H9 (cell line): ENCODE results near the gene PDE2A. TPM values are rescaled to one million over a fixed set of nuclear protein-coding genes. Genes with fewer than 3 reads are reported as not detected.

Experiments
- DNase-seq: peaks from one replicate; pipeline ENCODE4 v3.0.0-alpha.2; 2017
- H2AFZ ChIP-seq: one replicate; pipeline ENCODE4 v1.6.1; 2013; ENCODE audit warnings: mild to moderate bottlenecking, low read length, control low read depth, moderate library complexity
- H2AK5ac ChIP-seq: 2 replicates; pipeline ENCODE4 v1.6.1; 2013; ENCODE audit warnings: low read length, control low read depth, mixed read lengths; ENCODE audit not compliant: insufficient read length
- H2BK120ac ChIP-seq: one replicate; pipeline ENCODE4 v1.6.1; 2013; ENCODE audit warnings: low read depth, mild to moderate bottlenecking, low read length, control low read depth, inconsistent platforms; ENCODE audit not compliant: poor library complexity, severe bottlenecking
- H2BK12ac ChIP-seq: 2 replicates; pipeline ENCODE4 v1.6.1; 2013; ENCODE audit warnings: low read length, control low read depth, mixed read lengths, low read depth; ENCODE audit not compliant: insufficient read length
- H2BK15ac ChIP-seq: 2 replicates; pipeline ENCODE4 v1.6.1; 2013; ENCODE audit warnings: low read depth, low read length, control low read depth
- H2BK20ac ChIP-seq: one replicate; pipeline ENCODE4 v1.6.1; 2013; ENCODE audit warnings: low read depth, mild to moderate bottlenecking, low read length, control low read depth, inconsistent platforms; ENCODE audit not compliant: poor library complexity, severe bottlenecking
- H2BK5ac ChIP-seq: 2 replicates; pipeline ENCODE4 v1.6.1; 2013; ENCODE audit warnings: low read length, control low read depth, mixed read lengths; ENCODE audit not compliant: insufficient read length
- H3K14ac ChIP-seq: 2 replicates; pipeline ENCODE4 v1.6.1; 2013; ENCODE audit warnings: low read length, control low read depth; ENCODE audit not compliant: insufficient read depth
- H3K18ac ChIP-seq: 2 replicates; pipeline ENCODE4 v1.6.1; 2013; ENCODE audit warnings: low read depth, mild to moderate bottlenecking, mixed read lengths, low read length, control low read depth; ENCODE audit not compliant: insufficient read length
- H3K23ac ChIP-seq: 2 replicates; pipeline ENCODE4 v1.6.1; 2013; ENCODE audit warnings: low read length, control low read depth, mixed read lengths, low read depth; ENCODE audit not compliant: insufficient read length
- H3K23me2 ChIP-seq: 2 replicates; pipeline ENCODE4 v1.6.1; 2013; ENCODE audit warnings: low read depth, mild to moderate bottlenecking, mixed read lengths, low read length, control low read depth; ENCODE audit not compliant: insufficient read length, poor library complexity, severe bottlenecking
- H3K27ac ChIP-seq: 2 replicates; pipeline ENCODE4 v1.5.1; 2013; ENCODE audit warnings: low read length, control low read depth, mixed read lengths, low read depth; ENCODE audit not compliant: insufficient read length
- H3K27me3 ChIP-seq: 2 replicates; pipeline ENCODE4 v1.6.1; 2013; ENCODE audit warnings: low read length, control low read depth, inconsistent platforms; ENCODE audit not compliant: insufficient read depth
- H3K4ac ChIP-seq: 2 replicates; pipeline ENCODE4 v1.6.1; 2013; ENCODE audit warnings: low read depth, mild to moderate bottlenecking, control low read depth, inconsistent platforms, low read length, moderate library complexity
- H3K4me1 ChIP-seq: 2 replicates; pipeline ENCODE4 v1.6.1; 2013; ENCODE audit warnings: low read length, control low read depth, inconsistent platforms; ENCODE audit not compliant: insufficient read depth
- H3K4me2 ChIP-seq: 2 replicates; pipeline ENCODE4 v1.6.1; 2013; ENCODE audit warnings: low read length, control low read depth, mixed read lengths; ENCODE audit not compliant: insufficient read length, insufficient read depth
- H3K56ac ChIP-seq: 2 replicates; pipeline ENCODE4 v1.6.1; 2013; ENCODE audit warnings: low read depth, mild to moderate bottlenecking, mixed read lengths, low read length, control low read depth; ENCODE audit not compliant: insufficient read length
- H3K79me1 ChIP-seq: 2 replicates; pipeline ENCODE4 v1.6.1; 2013; ENCODE audit warnings: low read depth, mild to moderate bottlenecking, moderate library complexity, low read length, control low read depth, inconsistent platforms; ENCODE audit not compliant: insufficient read depth, poor library complexity, severe bottlenecking
- H3K79me2 ChIP-seq: 2 replicates; pipeline ENCODE4 v1.6.1; 2013; ENCODE audit warnings: low read length, control low read depth, inconsistent platforms; ENCODE audit not compliant: insufficient read depth
- H3K9ac ChIP-seq: 2 replicates; pipeline ENCODE4 v1.6.1; 2013; ENCODE audit warnings: low read length, control low read depth, mixed read lengths; ENCODE audit not compliant: insufficient read length; ENCODE audit errors: extremely low read depth
- H3K9me3 ChIP-seq: one replicate; pipeline ENCODE4 v1.6.1; 2013; ENCODE audit warnings: low read depth, low read length, inconsistent platforms; ENCODE audit not compliant: control insufficient read depth
- H3T11ph ChIP-seq: one replicate; pipeline ENCODE4 v1.6.1; 2013; ENCODE audit warnings: mild to moderate bottlenecking, low read length, control low read depth, inconsistent platforms
- H4K20me1 ChIP-seq: one replicate; pipeline ENCODE4 v1.6.1; 2013; ENCODE audit not compliant: control insufficient read depth, insufficient read length, insufficient read depth
- H4K5ac ChIP-seq: 2 replicates; pipeline ENCODE4 v1.6.1; 2013; ENCODE audit warnings: low read depth, mild to moderate bottlenecking, mixed read lengths, low read length, control low read depth; ENCODE audit not compliant: insufficient read length
- H4K8ac ChIP-seq: replicated peaks from 2 replicates; pipeline ENCODE4 v1.6.1; 2013; ENCODE audit warnings: low read length, control low read depth, mixed read lengths, low read depth; ENCODE audit not compliant: insufficient read length
- H4K91ac ChIP-seq: 2 replicates; pipeline ENCODE4 v1.6.1; 2013; ENCODE audit warnings: low read depth, mild to moderate bottlenecking, moderate library complexity, mixed read lengths, low read length, control low read depth; ENCODE audit not compliant: insufficient read length
- H3K27ac Mint-ChIP-seq, 3 experiments: 2 replicates in 2 of 3; 3 replicates in 1 of 3; pipeline ENCODE4 v1.8.0; 2020 to 2021; ENCODE audit warnings: mixed read lengths in 3 of 3, mild to moderate bottlenecking in 1 of 3, moderate library complexity in 1 of 3
- H3K27me3 Mint-ChIP-seq: 2 replicates; pipeline ENCODE4 v1.8.0; 2021; ENCODE audit warnings: low read depth, mild to moderate bottlenecking, moderate library complexity, mixed read lengths
- H3K36me3 Mint-ChIP-seq, 3 experiments: 2 replicates in 2 of 3; 3 replicates in 1 of 3; pipeline ENCODE4 v1.8.0; 2020 to 2021; ENCODE audit warnings: low read depth in 3 of 3, mixed read lengths in 3 of 3; ENCODE audit not compliant: insufficient read depth in 1 of 3
- H3K4me1 Mint-ChIP-seq, 2 experiments: 2 replicates each; pipeline ENCODE4 v1.8.0; 2020; ENCODE audit warnings: mixed read lengths in 2 of 2
- H3K4me3 Mint-ChIP-seq, 2 experiments: 2 replicates in 1 of 2; 3 replicates in 1 of 2; pipeline ENCODE4 v1.8.0; 2020 to 2021; ENCODE audit warnings: mild to moderate bottlenecking in 2 of 2, mixed read lengths in 2 of 2, moderate library complexity in 1 of 2
- H3K9me3 Mint-ChIP-seq, 2 experiments: 2 replicates in 1 of 2; 3 replicates in 1 of 2; pipeline ENCODE4 v1.8.0; 2020; ENCODE audit warnings: mild to moderate bottlenecking in 2 of 2, mixed read lengths in 2 of 2, moderate library complexity in 1 of 2
- CTCF ChIP-seq: fragments of 200-600 bp; sonication (generic); conservative IDR thresholded peaks from 3 replicates; pipeline ENCODE4 v1.8.0; 2021; ENCODE audit warnings: antibody characterized with exemption, mild to moderate bottlenecking
- WGBS: extraction: QIAGEN DNeasy Blood & Tissue Kit; methylation state at CpG from one replicate; pipeline ENCODE4 v1.1.7; 2013; ENCODE audit warnings: missing lambda C conversion rate, low lambda C conversion rate, mixed read lengths; ENCODE audit not compliant: insufficient read length; ENCODE audit errors: extremely low coverage; 5-methylcytosine and 5-hydroxymethylcytosine counted together
- total RNA-seq: library from RNA; stranded (reverse); gene quantifications from 2 replicates; pipeline ENCODE4 v1.2.1, GENCODE V29; 2021

Gene PDE2A
- total RNA-seq, 1 experiment from 2014 or later: 3.4 TPM

GRCh38 chr11:72576661-72577060, 97.6 kb downstream of the PDE2A start:
- no peak overlapping the region for H4K8ac ChIP-seq
- no peak overlapping the region for H3T11ph ChIP-seq
- no peak overlapping the region for H3K27ac ChIP-seq
- no peak overlapping the region for H2BK120ac ChIP-seq
- no peak overlapping the region for H2BK15ac ChIP-seq
- H3K4ac ChIP-seq: no peak overlapping the region
- H3K36me3 Mint-ChIP-seq: no peaks in the 10 kb centered on the region
- H3K4me1 ChIP-seq: no peaks in the 10 kb centered on the region
- no peak overlapping the region for H3K27ac Mint-ChIP-seq
- H3K56ac ChIP-seq: no peak overlapping the region
- H3K14ac ChIP-seq: no peak overlapping the region
- no peak overlapping the region for H3K9ac ChIP-seq
- no peak overlapping the region for H2BK5ac ChIP-seq
- no peak overlapping the region for H2BK12ac ChIP-seq
- H2AK5ac ChIP-seq: no peak overlapping the region
- peaks cover 4 to 15% of the 10 kb centered on the region in 2 experiments; a peak in 3 of 4 replicates for H3K4me1 Mint-ChIP-seq
- H3K9me3 ChIP-seq: no peaks in the 10 kb centered on the region
- no peaks in the 10 kb centered on the region for H3K23me2 ChIP-seq
- no peak overlapping the region for H4K91ac ChIP-seq
- TF ChIP-seq CTCF: no peak
- no peak overlapping the region for H3K18ac ChIP-seq
- H3K27me3 Mint-ChIP-seq: peaks cover 27% of the 10 kb centered on the region
- no CpG with 5 or more reads among the region's 6 CpGs for WGBS
- H3K4me2 ChIP-seq: no peak overlapping the region
- H3K79me1 ChIP-seq: no peaks in the 10 kb centered on the region
- DNase-seq: no peak
- no peaks in the 10 kb centered on the region for H3K79me2 ChIP-seq
- H4K5ac ChIP-seq: no peak overlapping the region
- no peak overlapping the region for H2AFZ ChIP-seq
- no peak overlapping the region for H2BK20ac ChIP-seq
- H3K23ac ChIP-seq: no peak overlapping the region
- H3K4me3 Mint-ChIP-seq: no peak overlapping the region
- no peaks in the 10 kb centered on the region for H3K27me3 ChIP-seq
- H4K20me1 ChIP-seq: no peaks in the 10 kb centered on the region
- H3K9me3 Mint-ChIP-seq: no peaks in the 10 kb centered on the region
